IMR-90 (cell line): ENCODE results near the gene SYCP2. TPM values are rescaled to one million over a fixed set of nuclear protein-coding genes. Genes with fewer than 3 reads are reported as not detected.
"Not testable (repeated sequence)": the region's sequence is repeated elsewhere in the genome, so short reads cannot be mapped to it uniquely, and the experiment has no call there.

Experiments
- ATAC-seq: fragments of 200-7000 bp; cut with Tn5 transposase; 2 replicates; pipeline ENCODE4 v1.9.1; 2020; ENCODE audit warnings: low read depth, mild to moderate bottlenecking, moderate library complexity
- BruUV-seq: library from RNA; stranded (reverse); fragments of 400-500 nt; replicated peaks from 2 replicates; lab custom pipeline; 2021; lab: Mats Ljungman, UMichigan
- CTCF ChIA-PET: fragments of 300-600 bp; formaldehyde crosslinking; extraction: SDS; loops from one replicate; lab custom pipeline; 2021; ENCODE audit warnings: antibody characterized with exemption; lab: Yijun Ruan, JAX
- POLR2A ChIA-PET: fragments of 300-600 bp; sonication (Branson Sonifier 250); formaldehyde crosslinking; loops from one replicate; lab custom pipeline; 2022; ENCODE audit warnings: antibody characterized with exemption; ENCODE audit not compliant: unreplicated experiment; lab: Charles Lee
- DNase-seq: peaks from one replicate; pipeline ENCODE4 v3.0.0; 2013
- H2AFZ ChIP-seq: replicated peaks from 2 replicates; pipeline ENCODE3; 2013; ENCODE audit warnings: low read length, mild to moderate bottlenecking; ENCODE audit not compliant: poor library complexity
- H2AK5ac ChIP-seq: 2 replicates; pipeline ENCODE4 v1.6.1; 2013; ENCODE audit warnings: low read depth, low read length, inconsistent platforms
- H2AK9ac ChIP-seq: replicated peaks from 2 replicates; pipeline ENCODE3; 2013; ENCODE audit warnings: mild to moderate bottlenecking, low read depth, low read length, moderate library complexity; ENCODE audit not compliant: poor library complexity
- H2BK120ac ChIP-seq: 2 replicates; pipeline ENCODE4 v1.6.1; 2013; ENCODE audit warnings: low read depth, low read length, inconsistent platforms
- H2BK15ac ChIP-seq: 3 replicates; pipeline ENCODE4 v1.6.1; 2013; ENCODE audit warnings: low read depth, low read length, inconsistent platforms
- H2BK20ac ChIP-seq: 2 replicates; pipeline ENCODE4 v1.6.1; 2013; ENCODE audit warnings: low read depth, mild to moderate bottlenecking, inconsistent platforms, low read length, moderate library complexity
- H2BK5ac ChIP-seq: 2 replicates; pipeline ENCODE4 v1.6.1; 2013; ENCODE audit warnings: mild to moderate bottlenecking, low read depth, low read length, inconsistent platforms; ENCODE audit not compliant: poor library complexity, severe bottlenecking
- H3K14ac ChIP-seq: replicated peaks from 2 replicates; pipeline ENCODE4 v1.6.1; 2013; ENCODE audit warnings: low read depth, low read length, inconsistent platforms
- H3K18ac ChIP-seq: 2 replicates; pipeline ENCODE4 v1.6.1; 2013; ENCODE audit warnings: low read depth, low read length, control low read depth
- H3K23ac ChIP-seq: 2 replicates; pipeline ENCODE4 v1.6.1; 2013; ENCODE audit warnings: low read depth, low read length, inconsistent platforms
- H3K27ac ChIP-seq: 2 replicates; pipeline ENCODE4 v1.5.1; 2013; ENCODE audit warnings: mild to moderate bottlenecking, control low read depth, low read length; ENCODE audit not compliant: insufficient read depth
- H3K27me3 ChIP-seq: 2 replicates; pipeline ENCODE4 v1.6.1; 2013; ENCODE audit warnings: low read length; ENCODE audit not compliant: control insufficient read depth, insufficient read depth
- H3K36me3 ChIP-seq: 2 replicates; pipeline ENCODE4 v1.6.1; 2013; ENCODE audit warnings: low read length, mixed read lengths; ENCODE audit not compliant: control insufficient read depth, insufficient read depth
- H3K4ac ChIP-seq: 2 replicates; pipeline ENCODE4 v1.6.1; 2013; ENCODE audit warnings: low read depth, low read length, inconsistent platforms
- H3K4me1 ChIP-seq: 2 replicates; pipeline ENCODE4 v1.6.1; 2013; ENCODE audit warnings: low read length, mixed read lengths; ENCODE audit not compliant: control insufficient read depth, insufficient read depth
- H3K4me2 ChIP-seq: 2 replicates; pipeline ENCODE4 v1.6.1; 2013; ENCODE audit warnings: low read depth, mild to moderate bottlenecking, control low read depth, low read length, moderate library complexity
- H3K4me3 ChIP-seq: 2 replicates; pipeline ENCODE4 v1.5.1; 2013; ENCODE audit warnings: low read depth, mild to moderate bottlenecking, control low read depth, low read length, moderate library complexity; ENCODE audit not compliant: insufficient read depth
- H3K56ac ChIP-seq: 2 replicates; pipeline ENCODE4 v1.6.1; 2013; ENCODE audit warnings: low read length, inconsistent platforms; ENCODE audit not compliant: insufficient read depth; ENCODE audit errors: extremely low read depth
- H3K79me1 ChIP-seq, 2 experiments: 2 replicates each; pipeline ENCODE4 v1.6.1; 2013; ENCODE audit warnings: low read length in 2 of 2, inconsistent platforms in 1 of 2, low read depth in 1 of 2
- H3K9ac ChIP-seq: 2 replicates; pipeline ENCODE4 v1.6.1; 2013; ENCODE audit warnings: low read depth, low read length, control low read depth
- H3K9me1 ChIP-seq: 2 replicates; pipeline ENCODE4 v1.6.1; 2013; ENCODE audit warnings: low read length, inconsistent platforms; ENCODE audit not compliant: insufficient read depth
- H3K9me3 ChIP-seq: 2 replicates; pipeline ENCODE4 v1.6.1; 2013; ENCODE audit warnings: low read length; ENCODE audit not compliant: control insufficient read depth, insufficient read depth
- H4K20me1 ChIP-seq: 2 replicates; pipeline ENCODE4 v1.6.1; 2013; ENCODE audit warnings: low read length, inconsistent platforms; ENCODE audit not compliant: insufficient read depth
- H4K5ac ChIP-seq: 2 replicates; pipeline ENCODE4 v1.6.1; 2013; ENCODE audit warnings: mild to moderate bottlenecking, low read depth, low read length, control low read depth
- H4K8ac ChIP-seq, 2 experiments: 2 replicates each; pipeline ENCODE4 v1.6.1; 2013; ENCODE audit warnings: low read depth in 2 of 2, low read length in 2 of 2, control low read depth in 1 of 2, inconsistent platforms in 1 of 2
- H4K91ac ChIP-seq: 2 replicates; pipeline ENCODE4 v1.6.1; 2013; ENCODE audit warnings: low read depth, low read length, inconsistent platforms; ENCODE audit not compliant: insufficient read depth
- NFE2L2 ChIP-seq: fragments of 150-350 bp; IDR thresholded peaks from 2 replicates; pipeline ENCODE4 v1.6.1; 2016; ENCODE audit warnings: low read depth, mild to moderate bottlenecking, low read length
- WGBS, 2 experiments: methylation state at CpG; one replicate each; pipeline versions ENCODE4 v1.1.5 to v1.1.7; 2013; ENCODE audit warnings: missing lambda C conversion rate in 2 of 2; ENCODE audit not compliant: insufficient read length in 1 of 2; ENCODE audit errors: extremely low coverage in 2 of 2; 5-methylcytosine and 5-hydroxymethylcytosine counted together
- dilution Hi-C: fragments of 300-500 bp; cut with HindIII; formaldehyde crosslinking; loops from one replicate; pipeline ENCODE4 v1.14.3; 2018; ENCODE audit warnings: low sequenced_read_pairs; ENCODE audit not compliant: unreplicated experiment
- in situ Hi-C: fragments of 300-500 bp; cut with MboI; formaldehyde crosslinking; loops from 3 replicates; pipeline ENCODE4 v1.14.3; 2019; ENCODE audit warnings: low sequenced_read_pairs, inconsistent platforms, mixed read lengths
- intact Hi-C: fragments of 100-400 bp; cut with micrococcal nuclease; formaldehyde crosslinking; loops from 2 replicates; pipeline ENCODE4 v1.10.0; 2022
- polyA plus RNA-seq, 3 experiments: library from polyadenylated mRNA; depleted of rRNA; stranded (reverse); fragments of >200 nt; gene quantifications; 2 replicates each; pipeline ENCODE4 v1.2.3, GENCODE V29; 2012; ENCODE audit warnings: low replicate concordance in 1 of 3
- total RNA-seq: library from RNA; depleted of rRNA; stranded (reverse); fragments of >200 nt; gene quantifications from 2 replicates; pipeline ENCODE4 v1.2.3, GENCODE V29; 2012

Gene SYCP2
- total and polyA plus RNA-seq, 2 of the 4 experiments (the other 2 are of a cell fraction): 0.18 to 0.31 TPM

DNA sequence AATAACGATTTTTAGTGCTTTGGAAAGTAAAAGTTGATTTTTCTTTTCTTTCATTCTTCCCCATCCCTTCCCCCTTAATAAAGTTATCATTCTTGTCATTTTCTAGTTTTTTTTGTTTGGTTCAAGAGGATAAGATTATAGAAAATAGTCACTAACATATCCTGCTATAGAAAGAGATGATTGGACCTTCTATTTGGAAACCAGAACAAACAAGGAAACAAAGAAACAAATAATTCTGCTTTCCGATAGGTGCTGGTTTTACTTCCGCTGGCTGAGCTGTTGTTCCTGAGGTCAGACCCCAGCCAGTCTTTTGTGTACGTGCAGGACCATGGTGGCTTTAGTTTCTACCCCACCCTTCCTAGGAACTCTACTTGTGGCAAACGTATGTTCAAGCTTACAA, 24.7 kb upstream of the SYCP2 start, which contains the start of gene CDH26:
CDH26 (plus strand) TSS at position 301 of the 400 bp plus-strand sequence. CDS start 304 bp downstream, outside the sequence.
- dilution Hi-C loops (no loop called here), in situ Hi-C loops (no loop called here), intact Hi-C loops (no loop called here)
- no peak within 1 kb of the TSS for H3K4me2 ChIP-seq
- no peak within 1 kb of the TSS for H2AFZ ChIP-seq
- H3K79me1 ChIP-seq: no peaks in the 10 kb centered on the region
- no peak within 1 kb of the TSS for H3K4ac ChIP-seq
- no peaks in the 10 kb centered on the region for H3K9me1 ChIP-seq
- peaks cover 10% of the 10 kb centered on the region for H3K27me3 ChIP-seq
- no peak within 1 kb of the TSS for H3K27ac ChIP-seq
- no peak within 1 kb of the TSS for H3K4me3 ChIP-seq
- CTCF ChIA-PET: no interaction called here
- DNase-seq (no peak), ATAC-seq (no peak)
- H2BK5ac ChIP-seq: no peak within 1 kb of the TSS
- H2AK9ac ChIP-seq: no peak within 1 kb of the TSS
- H2AK5ac ChIP-seq: no peak within 1 kb of the TSS
- no peak within 1 kb of the TSS for H2BK20ac ChIP-seq
- H3K9me3 ChIP-seq: no peaks in the 10 kb centered on the region
- no peaks in the 10 kb centered on the region for H4K20me1 ChIP-seq
- BruUV-seq: no TSS peak
- no peak within 1 kb of the TSS for H3K23ac ChIP-seq
- H3K9ac ChIP-seq: no peak within 1 kb of the TSS
- WGBS, 2 experiments: no CpG with 5 or more reads among the region's 5 CpGs
- no peaks in the 10 kb centered on the region for H3K36me3 ChIP-seq
- POLR2A ChIA-PET: no interaction called here
- no peak within 1 kb of the TSS for H4K8ac ChIP-seq
- H3K14ac ChIP-seq: no peak within 1 kb of the TSS
- no peak within 1 kb of the TSS for H2BK15ac ChIP-seq
- no peak within 1 kb of the TSS for H2BK120ac ChIP-seq
- no peak within 1 kb of the TSS for H4K91ac ChIP-seq
- no peak within 1 kb of the TSS for H3K18ac ChIP-seq
- no peak within 1 kb of the TSS for H3K56ac ChIP-seq
- H4K5ac ChIP-seq: no peak within 1 kb of the TSS
- H3K4me1 ChIP-seq: no peaks in the 10 kb centered on the region
- TF ChIP-seq NFE2L2: no peak

GRCh38 chr20:59957568-59957967, 24.1 kb upstream of the SYCP2 start:
- H2AK9ac ChIP-seq, H2BK15ac ChIP-seq, H3K9me3 ChIP-seq, H3K23ac ChIP-seq, H2AFZ ChIP-seq, H3K56ac ChIP-seq, H3K4me3 ChIP-seq, intact Hi-C loops, dilution Hi-C loops, H3K36me3 ChIP-seq, H3K4me1 ChIP-seq, CTCF ChIA-PET, H4K8ac ChIP-seq, H3K27me3 ChIP-seq, BruUV-seq, H3K9ac ChIP-seq, ATAC-seq, H2AK5ac ChIP-seq, H4K5ac ChIP-seq, H4K20me1 ChIP-seq, in situ Hi-C loops, DNase-seq, H3K4me2 ChIP-seq, H4K91ac ChIP-seq, H3K14ac ChIP-seq, H2BK20ac ChIP-seq, H3K18ac ChIP-seq, H3K79me1 ChIP-seq, H2BK120ac ChIP-seq, POLR2A ChIA-PET, H2BK5ac ChIP-seq, H3K9me1 ChIP-seq, H3K27ac ChIP-seq, H3K4ac ChIP-seq: not testable (repeated sequence)
